ENCODE results near the gene TNNI3.

TNNI3 gene

GRCh38 chr19:55153652-55154264 is 3.8 kb downstream of the TNNI3 start:
- H3F3A ChIP-seq (ENCODE audit: control insufficient read depth, insufficient read depth) = peaks cover 15% of the 10 kb centered on the region
- H3K36me3 ChIP-seq (ENCODE audit: control insufficient read depth, low read length) = peaks cover 5% of the 10 kb centered on the region; the same call in 1 of the 2 replicates
- no peak overlapping the region for H3K4me3 ChIP-seq (ENCODE audit: low read length)
- TF ChIP-seq CTCF (IDR thresholded peaks at IDR 0.05; ENCODE audit: low read depth, low read length, poor library complexity, severe bottlenecking) = no peak
- no peak for TF ChIP-seq EZH2phosphoT487 (IDR thresholded peaks at IDR 0.05; ENCODE audit: borderline replicate concordance, low read length)
- no peak overlapping the region for H3K4me2 ChIP-seq (ENCODE audit: low read length)
- peaks cover 23% of the 10 kb centered on the region for H3K4me1 ChIP-seq (ENCODE audit: control insufficient read depth, low read length)
- H3K79me2 ChIP-seq (ENCODE audit: control insufficient read depth, low read length) = no peaks in the 10 kb centered on the region
- peaks cover 32% of the 10 kb centered on the region for H3K9me3 ChIP-seq (ENCODE audit: control insufficient read depth, insufficient read depth, low read length)
- no peaks in the 10 kb centered on the region for H3K9me2 ChIP-seq (replicated peaks; ENCODE audit: control insufficient read depth, low read length)
- H4K20me1 ChIP-seq (ENCODE audit: control insufficient read depth, insufficient read depth, low read depth, low read length) = no peaks in the 10 kb centered on the region
- H3K27ac ChIP-seq (ENCODE audit: low read depth, low read length) = no peak overlapping the region
- H3K27me3 ChIP-seq (ENCODE audit: control insufficient read depth, low read length) = peaks cover 3% of the 10 kb centered on the region

- Histone ChIP-seq H3F3A (ENCODE audit: control insufficient read depth, insufficient read depth) (peaks cover 15% of the 10 kb centered on the region), H3K27me3 (ENCODE audit: control insufficient read depth, low read length) (peaks cover 8% of the 10 kb centered on the region), H3K4me1 (ENCODE audit: control insufficient read depth, low read length) (peaks cover 23% of the 10 kb centered on the region), H4K20me1 (ENCODE audit: control insufficient read depth, insufficient read depth, low read depth, low read length) (no peaks in the 10 kb centered on the region), H3K27ac (ENCODE audit: low read depth, low read length) (peak overlapping the region; percentile 83), H3K4me3 (ENCODE audit: low read length) (no peak overlapping the region; the same call in none of the 2 replicates), H3K79me2 (ENCODE audit: control insufficient read depth, low read length) (no peaks in the 10 kb centered on the region), H3K36me3 (ENCODE audit: control insufficient read depth, low read length) (peaks cover 5% of the 10 kb centered on the region; the same call in 1 of the 2 replicates), H3K4me2 (ENCODE audit: low read length) (peak overlapping the region; percentile 18; the same call in 1 of the 2 replicates), H3K9me3 (ENCODE audit: control insufficient read depth, insufficient read depth, low read length) (peaks cover 32% of the 10 kb centered on the region), H3K9me2 (replicated peaks; ENCODE audit: control insufficient read depth, low read length) (no peaks in the 10 kb centered on the region)
- TF ChIP-seq EZH2phosphoT487 (IDR thresholded peaks at IDR 0.05; ENCODE audit: borderline replicate concordance, low read length) = no peak
- no peak for TF ChIP-seq CTCF (IDR thresholded peaks at IDR 0.05; ENCODE audit: low read depth, low read length, poor library complexity, severe bottlenecking)
Observed at GRCh38 chr19:55152017-55152416, 5.5 kb downstream of the TNNI3 start.

GRCh38 chr19:55149078-55150003 is 8.2 kb downstream of the TNNI3 start, which contains the start of gene TNNT1:
Gene TNNT1 (minus strand): TSS chr19:55149206. CDS start chr19:55147157, 2,049 bp downstream.
- Histone ChIP-seq H3K4me1 (ENCODE audit: control insufficient read depth, low read length) (peaks cover 31% of the 10 kb centered on the region), H3F3A (ENCODE audit: control insufficient read depth, insufficient read depth) (peaks cover 15% of the 10 kb centered on the region), H3K9me3 (ENCODE audit: control insufficient read depth, insufficient read depth, low read length) (peaks cover 29% of the 10 kb centered on the region), H3K4me2 (ENCODE audit: low read length) (no peak within 1 kb of the TSS), H3K27me3 (ENCODE audit: control insufficient read depth, low read length) (peaks cover 12% of the 10 kb centered on the region), H3K36me3 (ENCODE audit: control insufficient read depth, low read length) (peaks cover 5% of the 10 kb centered on the region; the same call in 1 of the 2 replicates), H3K9me2 (replicated peaks; ENCODE audit: control insufficient read depth, low read length) (no peaks in the 10 kb centered on the region), H4K20me1 (ENCODE audit: control insufficient read depth, insufficient read depth, low read depth, low read length) (no peaks in the 10 kb centered on the region), H3K27ac (ENCODE audit: low read depth, low read length) (no peak within 1 kb of the TSS), H3K4me3 (ENCODE audit: low read length) (no peak within 1 kb of the TSS), H3K79me2 (ENCODE audit: control insufficient read depth, low read length) (no peaks in the 10 kb centered on the region)
- TF ChIP-seq EZH2phosphoT487 (IDR thresholded peaks at IDR 0.05; ENCODE audit: borderline replicate concordance, low read length) (no peak), CTCF (IDR thresholded peaks at IDR 0.05; ENCODE audit: low read depth, low read length, poor library complexity, severe bottlenecking) (no peak)

Data from DOHH2 (cell line).